A172 (cell line): ENCODE results near the gene ABCD4. TPM values are rescaled to one million over a fixed set of nuclear protein-coding genes. Genes with fewer than 3 reads are reported as not detected.
"Not testable (repeated sequence)": the region's sequence is repeated elsewhere in the genome, so short reads cannot be mapped to it uniquely, and the experiment has no call there.

Experiments used
- DNase-seq: peaks from one replicate; pipeline ENCODE4 v3.0.0-alpha.2; 2015; ENCODE audit warnings: low spot score
- total RNA-seq: library from RNA; depleted of rRNA; stranded (reverse); fragments of >200 nt; shearing (Covaris generic); gene quantifications from 2 replicates; pipeline ENCODE4 v1.2.3, GENCODE V29; 2014; rRNA removed

The ABCD4 gene
- total RNA-seq: 13.1 and 15.8 TPM in 2 replicates

GRCh38 chr14:74302634-74303569 lies at the start of gene ABCD4:
TSS of gene ABCD4 (minus strand) at chr14:74302934. CDS start at chr14:74302912, 22 bp downstream.
- DNase-seq: peak; percentile 88

GRCh38 chr14:74350928-74351323 lies 48.2 kb upstream of the ABCD4 start:
- no peak for DNase-seq

GRCh38 chr14:74350211-74350927 lies 47.6 kb upstream of the ABCD4 start:
- no peak for DNase-seq

DNA sequence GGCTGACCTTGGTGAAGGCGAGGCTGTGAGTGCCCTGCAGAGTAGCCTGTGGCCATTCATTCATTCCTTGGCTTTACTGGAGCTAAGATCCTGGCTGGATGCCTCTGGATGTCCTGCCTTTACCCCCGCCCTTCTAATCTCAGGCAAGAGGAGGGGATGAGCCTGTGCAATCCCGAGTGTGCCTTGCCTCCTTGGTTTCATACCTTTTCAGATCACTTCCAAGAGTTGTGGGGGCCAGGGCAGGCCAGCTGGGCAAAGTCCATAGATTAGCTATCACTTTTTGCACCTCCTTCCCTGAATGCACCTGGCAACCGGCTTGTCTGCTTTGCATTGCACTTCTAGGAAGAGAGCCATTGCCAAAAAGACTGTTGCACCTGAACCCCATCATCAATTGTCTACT lies 47.0 kb upstream of the ABCD4 start:
- no peak for DNase-seq

DNA sequence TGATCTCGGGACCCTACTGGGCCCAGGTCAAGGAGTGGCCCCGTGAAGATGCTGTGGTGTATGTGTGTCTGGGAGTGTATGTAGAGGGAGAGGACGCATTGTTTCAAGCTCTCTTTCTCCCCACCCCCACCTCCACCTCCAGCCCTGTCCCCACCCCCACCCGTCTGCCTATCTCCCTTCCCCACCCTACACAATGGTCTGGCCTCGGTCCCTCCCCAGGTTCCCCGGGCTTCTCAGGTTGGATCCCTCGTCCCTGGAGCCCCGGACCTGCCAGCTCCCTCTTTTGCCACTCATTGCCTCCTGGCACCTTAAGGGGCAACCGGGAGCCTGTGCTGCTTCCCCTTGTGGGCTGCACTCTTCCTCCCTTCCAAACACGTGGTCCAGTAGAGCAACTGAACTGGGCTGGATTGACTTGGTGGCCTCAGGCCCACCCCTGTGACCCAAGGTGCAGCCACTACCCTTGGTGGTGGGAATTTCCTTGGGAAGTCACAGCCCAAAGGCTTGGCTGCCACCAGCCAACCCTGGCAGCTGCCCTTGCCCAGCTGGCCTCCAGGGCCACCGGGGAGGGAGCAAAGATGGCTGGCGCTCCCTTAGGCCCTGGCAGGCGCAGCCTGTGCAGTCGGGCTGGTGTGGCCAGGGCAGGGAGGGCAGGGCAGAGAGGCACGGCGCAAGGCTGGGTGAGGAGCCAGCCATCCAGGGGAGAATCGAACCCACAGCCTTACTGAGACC lies 46.2 kb upstream of the ABCD4 start:
- DNase-seq: no peak

- no peak for DNase-seq
These were observed 45.6 kb upstream of the ABCD4 start, which contains the start of gene VRTN for GRCh38 chr14:74348241-74348734. TSS of gene VRTN (plus strand) at chr14:74348471. CDS start at chr14:74356784, 8,313 bp downstream.

DNA sequence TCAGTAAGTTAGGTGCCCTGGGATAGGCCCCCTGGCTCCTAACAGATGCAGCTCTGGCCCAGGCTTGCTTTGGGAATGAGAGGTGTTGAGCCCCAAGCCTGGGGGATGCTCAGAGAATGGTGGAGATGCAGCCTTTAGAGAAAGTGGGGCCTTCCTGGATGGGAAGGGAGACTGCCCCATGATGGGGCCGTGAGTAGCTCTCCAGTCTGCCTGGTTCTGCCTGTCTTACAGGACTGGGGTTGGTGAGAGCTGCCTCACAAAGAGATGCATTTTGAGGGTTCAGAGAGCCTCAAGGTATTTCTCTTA lies 45.0 kb upstream of the ABCD4 start:
- DNase-seq: no peak

DNA sequence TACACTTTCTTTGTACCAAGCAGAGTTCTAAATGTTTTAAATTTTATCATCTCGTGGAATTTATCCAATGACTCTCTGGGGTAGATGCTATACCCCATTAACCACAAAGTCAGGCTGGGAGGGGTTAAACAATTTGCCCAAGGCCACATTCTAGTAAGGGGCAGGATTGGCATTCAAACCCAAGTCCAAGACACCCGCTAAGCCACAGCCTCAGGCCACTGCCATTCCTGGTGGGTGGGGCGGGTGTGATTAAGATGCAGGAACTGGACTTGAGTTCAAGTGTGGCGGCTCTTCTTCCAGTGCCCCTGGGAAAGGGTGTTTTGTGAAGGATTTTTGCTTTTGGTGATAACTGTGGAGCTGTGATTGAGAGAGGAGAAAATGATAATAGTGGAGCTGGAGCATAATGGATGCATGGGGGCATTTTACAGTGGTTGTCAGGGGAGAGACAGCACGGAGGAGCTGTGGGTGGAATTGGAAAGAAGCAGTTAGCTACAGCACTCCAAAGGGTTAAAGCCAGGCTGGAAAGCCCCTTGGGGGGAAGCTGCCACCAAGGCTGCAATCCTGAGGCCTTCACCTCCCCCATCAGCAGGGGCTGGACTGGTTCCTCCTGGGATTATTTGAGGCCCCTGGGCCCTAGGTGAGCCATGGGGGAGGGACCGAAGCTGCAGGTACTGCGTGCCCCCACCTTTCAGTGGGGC lies 44.5 kb upstream of the ABCD4 start:
- no peak for DNase-seq

DNA sequence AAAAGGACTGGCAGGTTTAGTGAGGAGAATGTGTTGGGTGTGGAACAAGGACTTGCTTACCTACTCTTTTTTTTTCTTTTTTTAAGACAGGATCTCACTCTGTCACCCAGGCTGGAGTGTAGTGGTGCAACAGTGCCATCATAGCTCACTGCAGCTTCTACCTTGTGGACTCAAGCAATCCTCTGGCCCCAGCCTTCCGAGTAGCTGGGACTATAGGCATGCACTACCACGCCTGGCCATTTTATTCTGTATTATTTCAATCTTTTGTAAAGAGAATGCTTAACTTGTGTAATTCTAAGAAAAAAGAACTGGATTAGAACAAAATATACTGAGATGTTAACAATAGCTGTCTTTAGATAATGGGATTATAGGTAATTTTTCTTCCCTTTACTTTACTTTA lies 43.6 kb upstream of the ABCD4 start:
- DNase-seq: no peak

DNA sequence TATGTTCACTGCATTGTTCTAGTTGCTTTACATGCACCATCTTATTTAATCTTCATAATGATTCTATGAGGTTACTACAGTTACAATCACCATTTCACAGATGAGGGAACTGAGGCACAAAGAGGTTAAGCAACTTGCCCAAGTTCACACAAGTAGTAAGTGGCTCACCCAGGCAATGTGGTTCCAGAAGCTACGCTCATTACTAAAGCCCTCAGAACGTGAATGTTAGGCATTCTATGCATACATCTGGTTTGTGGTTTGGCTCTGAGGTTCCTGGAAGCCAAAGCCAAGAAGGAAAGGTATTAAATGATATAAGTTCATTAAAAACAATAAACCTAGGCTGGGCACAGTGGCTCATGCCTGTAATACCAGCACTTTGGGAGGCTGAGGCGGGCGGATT lies 31.2 kb upstream of the ABCD4 start:
- peak; percentile 32 for DNase-seq

- not testable (repeated sequence) for DNase-seq
These were observed 27.3 kb upstream of the ABCD4 start for GRCh38 chr14:74329950-74330552.

GRCh38 chr14:74326369-74327152 lies 23.8 kb upstream of the ABCD4 start:
- DNase-seq: no peak

- no peak for DNase-seq
These were observed 22.7 kb upstream of the ABCD4 start for GRCh38 chr14:74325446-74325845.

- DNase-seq: peak; percentile 8
These were observed 22.2 kb upstream of the ABCD4 start for GRCh38 chr14:74324931-74325361.

DNA sequence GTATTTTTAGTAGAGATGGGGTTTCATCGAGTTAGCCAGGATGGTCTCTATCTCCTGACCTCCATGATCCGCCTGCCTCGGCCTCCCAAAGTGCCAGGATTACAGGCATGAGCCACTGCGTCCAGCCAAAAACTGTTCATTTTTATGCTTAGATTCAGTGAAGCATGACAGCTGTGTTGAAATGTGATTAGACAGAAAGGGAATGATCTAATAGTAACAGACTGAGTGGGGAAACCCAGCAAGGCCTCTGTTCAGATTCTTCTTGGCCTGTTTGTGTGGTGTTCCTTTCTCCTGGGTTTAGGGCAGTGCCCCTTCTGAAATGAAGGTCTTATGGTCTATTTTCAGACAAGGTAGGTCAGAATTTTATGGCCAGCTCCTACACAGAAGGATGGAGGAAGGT lies 11.8 kb upstream of the ABCD4 start:
- no peak for DNase-seq

GRCh38 chr14:74313601-74314000 lies 10.9 kb upstream of the ABCD4 start:
- no peak for DNase-seq

DNA sequence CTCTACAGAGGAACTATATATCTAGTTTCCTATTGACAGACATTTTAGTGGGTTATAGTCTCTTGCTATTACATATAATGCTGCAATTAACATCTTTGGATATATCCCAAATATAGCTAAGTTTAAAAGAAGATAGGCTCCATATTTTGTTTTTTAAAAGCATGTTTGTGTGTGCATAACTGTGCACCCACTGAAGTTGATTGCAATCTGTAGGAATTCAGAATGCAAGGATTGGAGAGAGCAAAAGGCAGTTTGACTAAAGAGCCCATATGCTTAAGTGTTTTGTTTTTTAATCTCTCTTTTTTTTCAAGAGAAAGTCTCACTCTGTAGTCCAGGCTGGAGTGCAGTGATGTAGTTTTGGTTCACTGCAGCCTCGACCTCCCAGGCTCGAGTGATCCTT lies 9.4 kb upstream of the ABCD4 start:
- DNase-seq: no peak

- DNase-seq: no peak
These were observed 6.6 kb upstream of the ABCD4 start for GRCh38 chr14:74309125-74310022.

DNA sequence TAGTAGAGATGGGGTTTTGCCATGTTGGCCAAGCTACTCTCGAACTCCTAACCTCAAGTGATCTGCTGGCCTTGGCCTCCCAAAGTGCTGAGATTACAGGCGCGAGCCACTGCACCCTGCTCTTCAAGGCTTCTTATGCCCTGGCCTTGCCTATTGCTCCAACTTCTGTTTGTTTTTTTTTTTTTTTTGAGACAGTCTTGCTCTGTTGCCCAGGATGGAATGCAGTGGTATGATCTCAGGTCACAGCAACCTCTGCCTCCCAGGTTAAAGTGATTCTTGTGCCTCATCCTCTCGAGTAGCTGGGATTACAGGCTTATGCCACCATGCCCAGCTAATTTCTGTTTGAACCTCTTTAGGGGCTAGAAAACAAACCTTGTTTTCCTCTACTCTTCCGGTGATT lies 6.0 kb upstream of the ABCD4 start:
- no peak for DNase-seq
